GM19463 (cell line): ENCODE data around the gene KLF15.

ENCODE experiments used
- ATAC-seq: cut with Tn5 transposase; IDR thresholded peaks from one replicate; pipeline ENCODE4 v1.9.1; 2021; ENCODE audit warnings: mild to moderate bottlenecking, moderate library complexity; ENCODE audit not compliant: unreplicated experiment

The KLF15 gene

DNA sequence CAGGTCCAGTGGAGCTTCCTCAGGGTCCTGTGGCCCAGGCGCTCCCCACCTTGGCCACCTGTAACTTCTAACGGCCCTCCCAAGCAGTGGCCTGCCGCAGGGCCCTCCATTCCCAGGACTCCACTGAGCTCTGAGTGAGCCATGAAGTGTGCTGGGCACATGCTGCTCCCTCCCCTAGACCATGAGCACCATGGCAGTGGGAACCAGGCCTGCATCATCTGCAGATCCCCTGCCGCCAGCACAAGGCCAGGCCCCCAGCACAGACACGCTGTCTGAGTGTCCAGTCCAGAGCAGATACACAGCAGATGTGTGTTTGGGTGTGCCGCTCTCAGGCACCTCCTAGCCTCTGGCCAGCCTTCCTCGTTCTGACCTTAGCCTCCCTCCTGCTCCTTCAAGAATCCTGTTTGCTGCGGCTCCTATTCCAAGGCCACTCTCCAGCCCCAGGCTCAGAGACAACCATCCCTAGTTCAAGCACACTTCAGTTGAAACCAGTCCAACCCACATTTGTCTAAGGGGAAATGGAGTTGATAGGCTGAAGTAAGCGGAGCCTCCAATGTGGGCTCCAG is 7.0 kb upstream of the KLF15 start:
- ATAC-seq, result no peak

GRCh38 chr3:126361211-126361610 is 4.0 kb upstream of the KLF15 start:
- ATAC-seq, result no peak

- ATAC-seq, result no peak
Observed at GRCh38 chr3:126360714-126361060, 3.5 kb upstream of the KLF15 start.

GRCh38 chr3:126360046-126360713 is 3.0 kb upstream of the KLF15 start:
- no peak for ATAC-seq

GRCh38 chr3:126358816-126359181 is 1.6 kb upstream of the KLF15 start:
- no peak for ATAC-seq

DNA sequence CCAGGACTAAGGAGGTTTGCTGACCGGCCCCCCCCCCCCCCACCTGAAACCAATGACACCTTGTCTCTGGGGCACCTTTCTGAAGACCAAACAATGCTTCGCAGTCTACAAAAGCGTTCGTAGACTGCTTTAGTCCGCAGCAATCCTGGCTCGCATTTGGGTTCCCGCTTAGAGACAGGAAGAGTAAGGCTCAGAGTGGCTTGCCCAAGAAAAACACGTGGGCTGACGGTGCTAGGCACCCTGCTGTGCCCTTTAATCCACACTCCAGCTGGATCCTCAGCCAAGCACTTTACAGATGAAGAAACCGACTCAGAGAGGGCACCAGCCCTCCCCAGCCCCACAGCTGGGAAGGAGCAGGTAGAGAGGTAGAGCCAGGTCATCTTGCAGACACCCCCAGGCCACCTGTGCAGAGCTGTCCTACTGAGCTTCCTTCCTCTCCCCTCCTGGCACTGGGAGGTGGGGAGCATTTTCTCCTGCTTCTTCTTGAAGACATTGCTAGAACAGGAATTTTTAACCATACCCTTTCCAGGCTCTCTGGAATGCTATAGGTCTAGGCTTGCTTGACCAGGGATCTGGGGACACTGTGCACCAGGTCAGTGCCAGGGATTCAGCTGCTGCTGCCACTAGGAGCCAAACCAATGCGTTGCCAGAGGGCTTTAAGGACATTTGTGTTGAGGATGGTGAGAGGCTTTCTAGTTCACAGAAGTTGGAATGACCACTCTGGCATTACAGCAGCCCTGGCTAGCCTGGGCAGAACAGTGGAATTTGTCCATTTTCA is 1.0 kb upstream of the KLF15 start:
- ATAC-seq, result no peak

GRCh38 chr3:126356373-126357264 is 589 bp downstream of the KLF15 start:
- no peak for ATAC-seq

DNA sequence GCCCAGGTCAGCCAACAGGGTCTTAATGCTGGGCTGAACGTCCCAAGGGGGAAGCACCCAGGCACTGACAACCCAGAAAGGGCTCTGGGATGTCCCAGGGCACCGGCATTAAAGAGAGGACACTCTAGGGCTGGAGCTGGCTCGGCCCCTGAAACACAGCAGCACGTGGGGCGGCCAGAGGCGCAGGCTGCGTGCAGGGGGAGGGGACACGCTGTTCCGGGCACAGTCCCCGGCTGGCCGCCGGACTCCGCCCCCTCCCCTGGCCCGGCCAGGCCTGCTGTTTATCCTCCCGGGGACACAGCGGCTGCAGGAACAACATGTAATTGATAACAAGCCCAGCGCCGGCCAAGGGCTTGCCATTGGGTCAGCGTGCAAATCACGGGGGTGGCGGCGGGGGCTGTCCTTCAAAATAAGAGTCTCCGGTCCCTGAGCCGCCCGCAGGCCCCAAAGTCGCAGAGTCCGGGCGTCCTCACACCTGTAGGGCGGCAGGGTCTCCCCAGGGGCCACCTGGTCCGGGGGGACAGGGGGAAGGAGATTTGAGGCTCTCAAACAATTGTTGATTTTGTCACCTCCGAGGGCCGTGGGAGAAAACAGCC is 1.3 kb downstream of the KLF15 start:
- ATAC-seq, result no peak

DNA sequence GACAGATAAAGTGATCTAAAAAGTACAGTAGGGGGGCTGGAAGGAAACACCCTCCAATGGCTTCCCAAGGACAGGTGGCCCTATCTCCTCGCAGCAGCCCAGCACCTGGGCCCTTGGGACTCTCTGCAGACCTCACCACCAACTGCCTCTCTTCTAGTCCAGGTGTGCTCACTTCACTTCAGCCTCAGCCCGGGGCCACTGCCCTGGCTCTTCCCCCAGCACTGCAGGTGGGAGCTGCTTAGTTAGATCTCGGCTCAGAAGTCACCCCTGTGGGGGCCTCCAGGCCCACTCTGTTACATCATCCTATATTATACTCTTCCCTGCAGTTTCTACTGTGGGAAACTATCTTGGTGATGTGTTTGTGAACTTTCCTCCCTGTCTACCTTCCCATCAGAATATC is 2.0 kb downstream of the KLF15 start:
- ATAC-seq, result no peak

GRCh38 chr3:126354776-126355175 is 2.4 kb downstream of the KLF15 start:
- ATAC-seq, result no peak

DNA sequence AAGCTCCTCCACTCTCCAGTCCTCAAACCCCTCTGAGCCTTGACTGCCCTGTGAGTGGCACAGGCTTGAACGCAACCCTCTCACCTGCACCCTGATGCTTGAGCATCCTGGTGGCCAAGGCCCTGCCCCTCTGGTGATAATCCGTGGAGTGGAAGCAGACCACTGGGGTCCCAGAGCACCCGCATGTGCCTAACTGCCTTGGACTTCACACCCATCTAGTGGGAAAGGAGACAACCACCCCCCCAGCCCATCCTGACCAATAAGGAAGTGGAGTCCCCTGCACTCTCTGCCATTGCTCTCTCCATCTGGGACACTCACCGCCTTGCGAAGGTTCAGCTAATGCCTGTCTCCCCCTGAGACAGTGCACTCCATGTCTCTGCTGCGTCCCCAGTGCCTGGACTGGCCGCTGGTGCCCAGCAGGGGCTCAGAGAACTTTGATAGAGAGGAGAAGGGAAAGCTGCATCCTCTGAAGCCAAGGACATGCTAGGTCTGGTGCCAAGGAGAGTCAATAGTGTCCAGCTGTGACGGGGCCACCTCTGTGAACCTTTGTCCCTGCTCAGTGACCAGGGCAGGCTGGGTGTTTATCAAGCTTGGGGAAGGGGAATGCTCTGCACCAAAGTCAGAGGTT is 3.4 kb downstream of the KLF15 start:
- no peak for ATAC-seq

DNA sequence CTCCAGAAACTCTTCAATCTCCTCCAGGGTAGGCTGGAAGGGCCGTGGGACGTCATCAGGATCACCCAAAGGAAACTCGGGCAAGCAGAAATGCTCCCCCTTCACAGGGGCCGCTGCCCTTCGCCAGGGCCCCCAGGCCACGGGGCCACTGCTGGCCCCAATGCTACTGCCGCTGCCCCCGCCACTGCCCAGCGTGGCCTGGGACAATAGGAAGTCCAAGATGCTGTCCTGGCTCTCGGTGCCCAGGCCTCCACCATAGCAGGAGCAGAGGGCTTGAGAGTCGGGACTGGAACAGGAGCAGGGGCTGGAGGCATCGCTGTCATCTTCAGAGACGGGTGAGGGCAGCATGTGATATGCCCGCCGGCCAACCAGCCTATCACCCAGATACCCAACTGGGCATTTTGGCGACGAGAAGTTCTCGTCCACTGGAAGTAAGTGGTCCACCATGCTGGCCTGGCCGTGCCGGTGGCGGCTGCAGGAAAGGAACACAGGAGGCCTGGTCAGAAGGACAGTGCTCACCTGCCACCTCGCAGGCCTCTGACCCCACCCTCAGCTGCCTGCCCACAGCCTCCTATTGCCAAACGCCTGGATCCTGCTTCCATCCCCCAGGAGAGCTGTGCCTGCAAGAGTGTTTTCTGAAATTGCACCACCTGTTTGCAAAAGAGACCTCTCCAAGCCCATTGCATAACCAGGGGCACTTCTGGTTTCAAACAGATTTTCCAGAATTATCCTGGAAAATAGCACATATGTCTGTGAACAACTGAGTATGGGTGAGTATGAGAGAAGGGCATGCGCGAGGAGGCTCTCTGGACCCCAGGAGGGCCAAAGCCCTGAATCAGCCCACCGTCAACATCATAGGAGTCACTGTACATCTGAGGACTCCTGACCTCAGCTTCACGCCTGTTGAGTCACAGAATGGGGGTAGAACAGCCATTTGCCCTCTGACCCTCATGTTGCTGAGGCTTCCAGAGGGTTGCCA is 4.4 kb downstream of the KLF15 start:
- ATAC-seq, result no peak

DNA sequence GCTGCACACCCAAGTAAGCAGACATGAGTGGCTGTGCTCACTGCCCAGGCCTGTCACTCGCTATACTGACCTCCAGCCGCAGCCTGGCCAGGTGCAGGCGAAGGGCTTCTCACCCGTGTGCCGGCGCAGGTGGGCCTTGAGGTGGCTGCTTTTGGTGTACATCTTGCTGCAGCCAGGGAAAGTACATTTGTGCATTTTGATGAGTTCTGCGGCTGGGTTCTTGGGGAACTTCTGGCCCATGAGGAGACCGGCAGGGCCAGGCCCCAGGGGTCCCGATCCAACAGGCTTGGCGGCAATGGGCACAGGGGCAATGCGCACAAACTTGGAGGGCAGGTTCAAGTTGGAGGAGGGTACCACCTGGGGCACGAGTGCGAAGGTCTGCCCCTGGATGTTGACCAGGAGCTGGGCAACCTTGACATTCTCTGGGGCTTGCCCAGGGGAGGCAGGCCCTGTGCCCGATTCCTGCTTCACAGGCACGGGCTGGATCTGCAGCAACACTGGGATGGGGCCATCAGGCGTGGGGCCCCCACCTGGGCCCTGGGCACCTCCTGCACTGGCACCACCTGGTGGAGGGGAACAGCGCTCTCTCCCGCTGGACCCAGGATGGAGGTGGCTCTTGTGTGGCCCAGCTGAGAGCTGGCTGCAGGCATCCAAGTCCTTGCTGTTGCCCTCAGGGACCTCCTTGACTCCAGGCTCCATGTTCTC is 5.3 kb downstream of the KLF15 start:
- no peak for ATAC-seq

DNA sequence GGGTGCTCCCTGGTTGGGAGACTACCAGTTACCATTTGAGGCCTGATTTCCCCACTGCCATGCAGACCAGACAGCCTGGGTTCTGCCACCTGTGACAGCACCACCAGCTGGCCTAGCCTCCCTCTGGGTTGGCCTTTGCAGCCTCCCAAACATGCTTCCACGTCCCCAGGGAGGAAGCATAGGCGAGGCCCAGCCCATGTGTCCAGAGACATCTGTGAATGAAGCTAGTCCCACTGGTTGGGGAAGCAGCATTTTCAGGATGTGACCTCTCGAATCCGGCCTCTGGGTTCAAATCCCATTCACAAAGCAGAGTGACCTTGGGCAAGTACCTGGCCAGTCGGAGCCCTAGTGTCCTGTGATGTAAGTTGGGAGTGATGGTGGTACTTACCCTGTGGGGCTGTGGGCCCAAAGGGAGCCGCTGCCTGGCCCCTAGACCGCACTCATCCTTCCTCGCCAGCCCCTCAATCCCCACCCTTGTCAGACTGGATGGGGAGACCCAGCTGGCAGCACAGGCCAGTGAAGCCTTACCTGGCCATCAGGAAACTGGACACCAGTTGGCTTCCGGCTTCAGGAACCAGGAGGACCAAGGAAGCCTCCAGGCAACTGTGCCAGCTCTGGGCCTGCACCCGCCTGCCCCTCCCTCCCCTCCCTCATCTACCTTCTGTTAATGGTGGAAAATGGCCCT is 6.0 kb downstream of the KLF15 start:
- ATAC-seq, result no peak

- no peak for ATAC-seq
Observed at GRCh38 chr3:126350502-126351085, 6.6 kb downstream of the KLF15 start.

- ATAC-seq, result no peak
Observed at GRCh38 chr3:126349611-126350501, 7.4 kb downstream of the KLF15 start.

- no peak for ATAC-seq
Observed at GRCh38 chr3:126349071-126349470, 8.1 kb downstream of the KLF15 start.
